ENCODE measurements around the gene TGFB1I1.
"Not testable (repeated sequence)": the region's sequence is repeated elsewhere in the genome, so short reads cannot be mapped to it uniquely, and the experiment has no call there.

TGFB1I1 gene

GRCh38 chr16:31489298-31489564, 17.3 kb downstream of the TGFB1I1 start:
- no peak for FAIRE-seq

GRCh38 chr16:31489616-31490584, 17.9 kb downstream of the TGFB1I1 start:
- FAIRE-seq = no peak

- FAIRE-seq = no peak
Measured at GRCh38 chr16:31491778-31492418, 19.9 kb downstream of the TGFB1I1 start.

- FAIRE-seq = no peak
Measured at GRCh38 chr16:31493506-31494125, 21.7 kb downstream of the TGFB1I1 start.

- no peak for FAIRE-seq
Measured at GRCh38 chr16:31496670-31497069, 24.7 kb downstream of the TGFB1I1 start.

- no peak for FAIRE-seq
Measured at GRCh38 chr16:31498493-31498892, 26.5 kb downstream of the TGFB1I1 start.

- FAIRE-seq = no peak
Measured at GRCh38 chr16:31499928-31500327, 28.0 kb downstream of the TGFB1I1 start.

GRCh38 chr16:31501226-31501965, 29.4 kb downstream of the TGFB1I1 start:
- FAIRE-seq = no peak

- no peak for FAIRE-seq
Measured at GRCh38 chr16:31501966-31502348, 30.0 kb downstream of the TGFB1I1 start.

GRCh38 chr16:31502981-31503380, 31.0 kb downstream of the TGFB1I1 start:
- FAIRE-seq = no peak

GRCh38 chr16:31503555-31503954, 31.6 kb downstream of the TGFB1I1 start:
- not testable (repeated sequence) for FAIRE-seq

- FAIRE-seq = no peak
Measured at GRCh38 chr16:31504159-31504558, 32.2 kb downstream of the TGFB1I1 start.

- no peak for FAIRE-seq
Measured at GRCh38 chr16:31505483-31505882, 33.5 kb downstream of the TGFB1I1 start.

- no peak for FAIRE-seq
Measured at GRCh38 chr16:31507617-31507928, 35.6 kb downstream of the TGFB1I1 start.

- no peak for FAIRE-seq
Measured at GRCh38 chr16:31507929-31508705, 36.2 kb downstream of the TGFB1I1 start, which contains the start of gene RUSF1. Gene RUSF1 (minus strand): TSS chr16:31508391. CDS start chr16:31508373, 18 bp downstream.

- no peak for FAIRE-seq
Measured at GRCh38 chr16:31508706-31509195, 36.8 kb downstream of the TGFB1I1 start.

GRCh38 chr16:31513126-31513525, 41.2 kb downstream of the TGFB1I1 start:
- FAIRE-seq = no peak

GRCh38 chr16:31513884-31514283, 41.9 kb downstream of the TGFB1I1 start:
- FAIRE-seq = no peak

- no peak for FAIRE-seq
Measured at GRCh38 chr16:31517800-31518402, 45.9 kb downstream of the TGFB1I1 start.

GRCh38 chr16:31519759-31520431, 47.9 kb downstream of the TGFB1I1 start:
- FAIRE-seq = no peak

- no peak for FAIRE-seq
Measured at GRCh38 chr16:31521368-31521767, 49.4 kb downstream of the TGFB1I1 start.

Measured in A204.1 (cell line).